GM19238 (cell line): ENCODE data around the gene SULT2B1.
A peak's percentile ranks its signal among the peaks of the same experiment; 100 is the strongest.
"Not testable (repeated sequence)": the region's sequence is repeated elsewhere in the genome, so short reads cannot be mapped to it uniquely, and the experiment has no call there.

ENCODE experiments used
- DNase-seq: peaks from one replicate; pipeline ENCODE4 v3.0.0; 2011; ENCODE audit warnings: low spot score; ENCODE audit not compliant: insufficient read length

The SULT2B1 gene

DNA sequence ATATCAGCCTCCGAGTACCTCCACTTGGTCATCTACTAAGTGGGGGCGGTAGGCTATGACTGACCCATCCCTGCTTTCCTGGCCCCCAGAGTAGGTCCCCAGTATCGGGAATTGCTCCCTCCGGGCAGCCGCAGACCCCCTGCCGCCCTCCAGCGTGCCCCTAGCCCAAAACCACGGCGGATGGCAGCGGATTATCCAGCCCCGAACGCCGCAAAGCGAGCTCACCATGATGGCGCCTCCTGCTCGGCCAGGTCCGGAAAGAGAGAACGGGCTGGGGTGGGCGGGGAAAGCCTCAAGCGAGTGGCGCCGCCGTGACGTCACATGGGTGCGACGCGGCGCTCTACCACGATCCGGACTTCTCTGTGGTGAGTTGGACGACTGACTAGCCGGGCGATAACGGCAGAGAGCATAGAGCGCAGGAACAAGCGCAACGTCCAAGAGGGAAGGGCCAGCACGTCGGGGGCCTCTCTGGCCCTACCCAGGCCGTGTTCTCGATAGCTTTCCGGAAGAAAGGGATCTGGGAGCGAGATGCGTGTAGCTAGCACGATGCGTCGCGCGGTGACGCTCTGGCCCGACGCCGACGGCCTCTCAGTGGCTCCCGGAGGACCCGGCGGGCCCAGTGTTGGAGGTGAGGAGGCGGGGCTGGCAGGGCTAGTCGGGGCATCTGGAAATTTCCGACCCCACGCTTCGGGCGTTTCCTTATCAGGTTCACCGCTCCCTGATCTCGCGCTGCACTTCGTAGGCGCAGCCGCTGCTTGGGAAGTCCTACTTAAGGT is 67.1 kb downstream of the SULT2B1 start, which contains the start of the genes RPL18 and SPHK2:
Gene RPL18 (minus strand): TSS at position 263 of the 776 bp plus-strand sequence. CDS start 35 bp downstream, at position 228.
Gene SPHK2 (plus strand): TSS at position 591 of the 776 bp plus-strand sequence. CDS start 1,009 bp downstream, outside the sequence.
- DNase-seq: peak; percentile 98

DNA sequence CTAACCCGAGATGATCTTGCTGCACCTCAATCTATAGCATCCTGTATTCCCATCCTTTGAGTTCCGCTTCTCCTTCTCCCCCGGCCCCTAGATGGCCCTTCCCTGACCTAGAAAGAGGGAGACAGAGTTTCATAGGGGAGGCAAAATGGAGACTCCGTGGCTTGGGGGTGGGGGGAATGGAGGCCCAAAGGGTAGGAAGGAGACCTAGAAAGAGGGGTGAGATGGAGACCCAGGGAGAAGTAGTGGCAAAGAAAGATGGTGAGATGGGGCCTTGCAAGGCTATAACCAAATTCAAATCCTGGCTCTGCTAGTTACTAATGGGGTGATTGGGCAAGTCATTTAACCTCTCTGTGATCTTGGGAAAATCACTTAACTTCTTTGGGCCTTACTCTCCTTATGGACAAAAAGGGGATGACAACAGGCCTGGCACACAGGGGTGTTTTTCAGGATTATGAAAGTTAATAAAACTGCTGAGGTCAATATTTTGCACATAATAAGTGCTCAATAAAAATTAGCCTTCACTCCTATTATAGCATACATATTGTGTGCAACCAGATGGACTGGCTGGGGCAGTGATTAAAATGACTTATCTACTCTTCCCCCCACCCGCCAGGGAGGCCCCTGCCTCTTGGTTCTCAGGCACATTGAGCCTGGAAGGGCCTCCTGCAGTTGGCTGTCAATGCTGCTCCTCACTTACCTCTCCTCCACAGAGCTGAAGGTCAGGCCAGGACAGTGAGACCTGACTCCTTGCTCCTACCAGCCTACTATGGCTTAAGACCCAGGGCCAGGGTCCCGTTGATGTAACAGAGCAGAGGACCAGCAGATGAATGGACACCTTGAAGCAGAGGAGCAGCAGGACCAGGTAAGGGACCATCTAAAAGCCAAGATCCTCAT is 68.0 kb downstream of the SULT2B1 start:
- DNase-seq: no peak

DNA sequence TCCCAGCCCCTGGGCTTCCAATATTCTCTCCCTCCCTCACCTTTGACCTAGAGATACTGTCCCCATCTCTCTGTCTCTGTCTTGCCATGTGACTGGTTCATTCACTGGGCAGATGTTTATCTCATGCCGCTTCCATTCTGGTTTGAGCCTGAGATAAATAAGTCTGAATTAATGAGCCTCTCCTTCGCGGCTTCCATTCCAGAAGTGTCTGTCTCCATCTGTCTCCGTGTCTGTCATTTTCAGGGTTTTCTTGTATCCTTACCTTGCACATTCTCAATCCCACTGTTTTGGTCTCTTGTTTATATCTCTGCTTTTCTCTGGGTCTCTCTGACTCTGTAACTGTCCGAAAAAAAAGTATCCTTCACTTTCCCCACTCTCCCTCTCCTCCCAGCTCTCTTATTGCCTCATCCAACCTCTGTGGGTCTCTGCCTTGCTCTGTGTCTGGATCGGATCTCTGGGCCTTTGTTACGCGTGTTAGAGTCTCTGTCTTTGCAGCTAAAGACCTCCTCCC is 71.6 kb downstream of the SULT2B1 start:
- DNase-seq: no peak

DNA sequence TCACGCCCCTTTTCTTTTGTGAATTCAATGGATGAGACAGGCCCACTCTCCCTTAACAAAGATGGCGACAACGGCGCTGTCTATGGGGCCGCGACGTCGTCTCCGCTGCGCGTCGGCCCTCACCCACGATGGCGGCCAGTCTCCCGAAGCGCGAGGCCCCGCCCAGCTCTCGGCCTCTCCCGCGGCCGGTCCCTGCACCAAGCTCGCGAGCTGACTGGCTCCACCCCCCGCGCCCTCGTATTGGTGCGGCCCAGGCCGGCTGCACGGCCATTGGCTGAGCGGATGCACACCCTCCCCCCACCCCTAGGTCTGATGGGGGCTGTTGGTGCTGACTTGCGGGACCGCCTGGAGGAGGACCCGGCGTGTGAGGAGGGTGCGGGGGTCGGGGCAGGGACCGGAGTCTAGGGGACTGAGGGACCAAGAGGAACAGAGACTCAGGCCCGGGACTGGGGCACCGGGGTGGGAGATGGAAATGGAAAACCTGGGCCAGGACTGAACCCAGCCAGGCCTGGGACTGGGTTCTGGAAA is 72.2 kb downstream of the SULT2B1 start:
- DNase-seq: peak; percentile 97

DNA sequence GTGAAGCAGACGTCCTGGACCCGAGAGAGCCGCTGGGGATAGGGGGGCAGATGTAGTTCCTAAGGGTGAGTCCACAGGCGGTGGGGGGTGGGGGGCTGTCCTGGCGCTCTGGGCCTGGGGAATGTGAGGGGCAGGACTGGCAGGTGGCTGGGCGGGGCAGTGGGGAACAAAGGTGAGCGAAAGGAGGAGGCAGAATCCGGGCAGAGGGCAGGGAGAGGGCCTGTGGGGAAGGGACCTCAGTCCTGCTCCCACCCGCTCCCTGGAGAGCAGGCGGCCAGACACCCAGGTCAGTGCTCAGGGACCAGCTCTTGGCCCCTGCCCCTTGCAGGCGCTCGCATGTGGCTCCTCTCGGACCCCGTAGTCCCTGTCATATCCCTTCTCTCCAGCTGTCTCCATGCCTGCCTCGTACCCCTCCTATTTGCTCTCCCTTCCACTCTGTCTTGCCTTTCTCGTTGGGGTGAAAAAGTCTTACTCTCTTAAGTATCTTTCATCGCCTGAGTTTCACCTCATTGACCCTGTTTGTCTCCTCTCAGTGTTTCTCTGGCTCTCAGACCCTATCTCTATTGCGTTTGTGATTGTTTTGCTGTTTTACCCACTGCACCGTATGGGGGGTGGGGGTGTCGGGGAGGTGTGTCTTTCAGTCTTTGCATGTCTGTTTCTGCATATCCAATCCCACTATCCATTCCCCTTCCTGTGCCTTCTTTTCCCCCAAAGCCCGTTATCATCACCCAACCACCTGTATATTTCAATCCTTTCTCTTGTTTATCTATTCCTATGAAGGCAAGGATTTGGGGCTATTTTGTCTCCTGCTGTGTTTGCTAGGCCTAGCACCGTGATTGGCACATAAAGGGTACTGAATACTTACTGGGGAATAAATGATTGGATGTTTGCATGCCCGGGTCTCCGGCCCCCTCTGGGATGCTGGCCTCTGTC is 73.1 kb downstream of the SULT2B1 start:
- DNase-seq: no peak

DNA sequence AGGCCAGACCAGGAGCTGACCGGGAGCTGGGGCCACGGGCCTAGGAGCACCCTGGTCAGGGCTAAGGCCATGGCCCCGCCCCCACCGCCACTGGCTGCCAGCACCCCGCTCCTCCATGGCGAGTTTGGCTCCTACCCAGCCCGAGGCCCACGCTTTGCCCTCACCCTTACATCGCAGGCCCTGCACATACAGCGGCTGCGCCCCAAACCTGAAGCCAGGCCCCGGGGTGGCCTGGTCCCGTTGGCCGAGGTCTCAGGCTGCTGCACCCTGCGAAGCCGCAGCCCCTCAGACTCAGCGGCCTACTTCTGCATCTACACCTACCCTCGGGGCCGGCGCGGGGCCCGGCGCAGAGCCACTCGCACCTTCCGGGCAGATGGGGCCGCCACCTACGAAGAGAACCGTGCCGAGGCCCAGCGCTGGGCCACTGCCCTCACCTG is 73.9 kb downstream of the SULT2B1 start:
- no peak for DNase-seq

DNA sequence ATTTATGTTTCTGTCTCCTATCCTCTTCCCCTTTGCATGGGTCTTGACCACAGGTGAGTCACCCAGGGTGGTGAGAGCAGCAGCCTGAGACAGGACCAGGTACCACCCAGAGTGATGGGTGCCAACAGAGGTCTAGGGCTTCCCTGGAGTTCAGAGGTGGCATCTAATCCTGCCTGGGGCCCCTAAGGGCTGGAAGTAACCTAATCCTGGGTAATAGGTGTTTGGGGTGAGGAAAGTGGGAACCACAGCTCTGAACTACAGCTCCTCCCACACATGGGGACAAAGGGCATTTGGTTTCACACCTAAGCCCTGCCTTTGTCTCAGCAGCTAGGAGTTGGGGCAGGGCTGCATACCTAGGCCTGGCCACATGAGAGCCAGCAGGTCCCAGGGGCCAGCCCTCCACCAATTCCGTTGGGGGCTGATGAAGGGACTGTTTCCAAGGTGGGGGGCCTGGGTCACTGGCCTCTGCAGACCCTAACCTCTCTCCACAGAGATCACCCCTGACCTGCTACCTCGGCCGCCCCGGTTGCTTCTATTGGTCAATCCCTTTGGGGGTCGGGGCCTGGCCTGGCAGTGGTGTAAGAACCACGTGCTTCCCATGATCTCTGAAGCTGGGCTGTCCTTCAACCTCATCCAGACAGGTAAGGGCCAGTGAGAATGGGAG is 75.4 kb downstream of the SULT2B1 start:
- no peak for DNase-seq

DNA sequence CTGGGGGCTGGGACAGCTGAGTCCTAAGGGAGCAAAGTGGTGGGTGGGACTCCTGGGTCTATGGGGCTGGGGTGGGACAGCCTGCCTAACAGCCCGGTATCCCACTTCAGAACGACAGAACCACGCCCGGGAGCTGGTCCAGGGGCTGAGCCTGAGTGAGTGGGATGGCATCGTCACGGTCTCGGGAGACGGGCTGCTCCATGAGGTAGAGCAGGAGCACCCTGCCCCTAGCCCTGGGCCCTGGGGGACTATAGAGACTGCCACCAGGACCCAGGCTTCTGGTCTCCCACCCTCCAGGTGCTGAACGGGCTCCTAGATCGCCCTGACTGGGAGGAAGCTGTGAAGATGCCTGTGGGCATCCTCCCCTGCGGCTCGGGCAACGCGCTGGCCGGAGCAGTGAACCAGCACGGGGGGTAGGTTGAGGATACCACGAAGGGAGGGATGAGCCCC is 75.9 kb downstream of the SULT2B1 start:
- no peak for DNase-seq

DNA sequence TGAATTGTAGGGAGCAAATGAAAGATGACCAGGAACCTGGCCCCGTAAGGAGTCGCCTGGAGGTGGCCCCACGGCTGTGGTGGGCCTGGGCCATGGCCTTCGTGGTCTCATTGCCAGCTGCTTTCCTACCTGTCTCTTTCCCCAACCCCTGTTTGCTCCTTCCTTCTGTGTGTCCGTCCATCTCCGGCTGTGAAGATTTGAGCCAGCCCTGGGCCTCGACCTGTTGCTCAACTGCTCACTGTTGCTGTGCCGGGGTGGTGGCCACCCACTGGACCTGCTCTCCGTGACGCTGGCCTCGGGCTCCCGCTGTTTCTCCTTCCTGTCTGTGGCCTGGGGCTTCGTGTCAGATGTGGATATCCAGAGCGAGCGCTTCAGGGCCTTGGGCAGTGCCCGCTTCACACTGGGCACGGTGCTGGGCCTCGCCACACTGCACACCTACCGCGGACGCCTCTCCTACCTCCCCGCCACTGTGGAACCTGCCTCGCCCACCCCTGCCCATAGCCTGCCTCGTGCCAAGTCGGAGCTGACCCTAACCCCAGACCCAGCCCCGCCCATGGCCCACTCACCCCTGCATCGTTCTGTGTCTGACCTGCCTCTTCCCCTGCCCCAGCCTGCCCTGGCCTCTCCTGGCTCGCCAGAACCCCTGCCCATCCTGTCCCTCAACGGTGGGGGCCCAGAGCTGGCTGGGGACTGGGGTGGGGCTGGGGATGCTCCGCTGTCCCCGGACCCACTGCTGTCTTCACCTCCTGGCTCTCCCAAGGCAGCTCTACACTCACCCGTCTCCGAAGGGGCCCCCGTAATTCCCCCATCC is 76.7 kb downstream of the SULT2B1 start:
- DNase-seq: no peak

DNA sequence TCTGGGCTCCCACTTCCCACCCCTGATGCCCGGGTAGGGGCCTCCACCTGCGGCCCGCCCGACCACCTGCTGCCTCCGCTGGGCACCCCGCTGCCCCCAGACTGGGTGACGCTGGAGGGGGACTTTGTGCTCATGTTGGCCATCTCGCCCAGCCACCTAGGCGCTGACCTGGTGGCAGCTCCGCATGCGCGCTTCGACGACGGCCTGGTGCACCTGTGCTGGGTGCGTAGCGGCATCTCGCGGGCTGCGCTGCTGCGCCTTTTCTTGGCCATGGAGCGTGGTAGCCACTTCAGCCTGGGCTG is 77.3 kb downstream of the SULT2B1 start:
- DNase-seq: no peak

DNA sequence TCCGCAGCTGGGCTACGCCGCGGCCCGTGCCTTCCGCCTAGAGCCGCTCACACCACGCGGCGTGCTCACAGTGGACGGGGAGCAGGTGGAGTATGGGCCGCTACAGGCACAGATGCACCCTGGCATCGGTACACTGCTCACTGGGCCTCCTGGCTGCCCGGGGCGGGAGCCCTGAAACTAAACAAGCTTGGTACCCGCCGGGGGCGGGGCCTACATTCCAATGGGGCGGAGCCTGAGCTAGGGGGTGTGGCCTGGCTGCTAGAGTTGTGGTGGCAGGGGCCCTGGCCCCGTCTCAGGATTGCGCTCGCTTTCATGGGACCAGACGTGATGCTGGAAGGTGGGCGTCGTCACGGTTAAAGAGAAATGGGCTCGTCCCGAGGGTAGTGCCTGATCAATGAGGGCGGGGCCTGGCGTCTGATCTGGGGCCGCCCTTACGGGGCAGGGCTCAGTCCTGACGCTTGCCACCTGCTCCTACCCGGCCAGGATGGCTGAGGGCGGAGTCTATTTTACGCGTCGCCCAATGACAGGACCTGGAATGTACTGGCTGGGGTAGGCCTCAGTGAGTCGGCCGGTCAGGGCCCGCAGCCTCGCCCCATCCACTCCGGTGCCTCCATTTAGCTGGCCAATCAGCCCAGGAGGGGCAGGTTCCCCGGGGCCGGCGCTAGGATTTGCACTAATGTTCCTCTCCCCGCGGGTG is 77.8 kb downstream of the SULT2B1 start:
- no peak for DNase-seq

DNA sequence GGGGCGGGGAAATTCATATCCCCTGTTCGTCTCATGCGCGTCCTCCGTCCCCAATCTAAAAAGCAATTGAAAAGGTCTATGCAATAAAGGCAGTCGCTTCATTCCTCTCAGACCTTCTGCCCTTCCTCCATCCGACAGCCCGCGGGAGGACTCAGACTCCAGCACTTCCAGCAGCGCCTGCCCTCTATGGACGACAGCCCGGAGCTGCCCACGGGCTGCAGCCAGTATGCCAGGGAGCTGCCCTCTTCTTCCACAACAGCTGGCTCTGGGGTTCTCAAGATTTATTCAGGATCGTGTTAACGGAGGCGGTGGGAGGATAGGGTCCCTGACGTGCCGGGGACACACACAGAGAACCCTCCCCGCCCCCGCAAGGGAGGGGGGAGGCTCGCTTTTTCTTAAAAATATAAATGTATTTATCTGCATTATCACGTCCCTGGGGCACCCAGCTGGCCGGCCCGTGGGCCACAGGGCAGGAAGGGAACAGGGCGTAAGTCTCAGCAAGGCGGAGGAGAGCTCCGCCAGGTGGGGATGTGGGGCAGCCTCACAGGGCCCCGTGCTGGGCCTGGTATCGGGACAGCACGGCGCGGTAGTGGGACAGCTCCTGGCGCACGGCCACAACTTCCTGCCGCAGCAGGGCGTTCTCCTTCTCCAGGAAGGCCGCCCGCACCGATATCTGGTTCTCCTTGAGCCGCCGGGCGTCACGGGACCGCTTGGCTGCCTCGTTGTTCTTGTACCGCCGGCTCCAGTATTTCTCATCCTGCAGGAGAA is 78.5 kb downstream of the SULT2B1 start:
- DNase-seq: no peak

DNA sequence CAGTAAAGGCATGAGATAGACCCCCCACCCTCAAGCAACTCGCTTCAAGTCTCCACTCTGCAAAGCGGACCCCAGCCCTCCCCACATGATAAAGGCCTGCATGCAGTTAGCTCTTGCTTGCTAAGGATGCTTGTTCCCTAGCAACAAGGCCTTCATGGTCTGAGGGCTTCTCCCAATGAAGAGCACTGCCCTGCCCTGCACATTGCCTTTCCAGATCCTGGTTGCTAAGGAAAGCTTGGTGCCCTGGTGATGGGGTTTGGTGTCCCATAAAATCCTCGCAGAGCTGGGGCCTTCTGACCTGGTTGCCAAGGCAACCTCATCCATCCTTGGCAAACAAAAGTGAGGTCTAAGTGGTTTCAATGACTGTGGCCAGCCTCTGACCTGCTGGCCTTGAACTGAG is 79.3 kb downstream of the SULT2B1 start:
- no peak for DNase-seq

DNA sequence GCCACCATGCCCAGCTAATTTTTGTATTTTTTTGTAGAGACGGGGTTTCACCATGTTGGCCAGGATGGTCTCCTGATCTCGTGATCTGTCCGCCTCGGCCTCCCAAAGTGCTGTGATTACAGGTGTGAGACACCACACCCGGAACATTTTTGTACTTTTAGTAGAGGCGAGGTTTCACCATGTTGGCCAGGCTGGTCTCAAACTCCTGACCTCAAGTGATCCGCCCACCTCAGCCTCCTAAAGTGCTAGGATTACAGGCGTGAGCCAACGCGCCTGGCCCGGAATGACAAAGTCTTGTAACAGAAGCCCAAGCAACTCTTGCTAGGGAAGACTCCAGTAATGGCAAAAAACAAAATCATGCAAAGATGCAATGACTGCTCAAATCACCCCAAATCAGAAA is 80.3 kb downstream of the SULT2B1 start:
- not testable (repeated sequence) for DNase-seq

DNA sequence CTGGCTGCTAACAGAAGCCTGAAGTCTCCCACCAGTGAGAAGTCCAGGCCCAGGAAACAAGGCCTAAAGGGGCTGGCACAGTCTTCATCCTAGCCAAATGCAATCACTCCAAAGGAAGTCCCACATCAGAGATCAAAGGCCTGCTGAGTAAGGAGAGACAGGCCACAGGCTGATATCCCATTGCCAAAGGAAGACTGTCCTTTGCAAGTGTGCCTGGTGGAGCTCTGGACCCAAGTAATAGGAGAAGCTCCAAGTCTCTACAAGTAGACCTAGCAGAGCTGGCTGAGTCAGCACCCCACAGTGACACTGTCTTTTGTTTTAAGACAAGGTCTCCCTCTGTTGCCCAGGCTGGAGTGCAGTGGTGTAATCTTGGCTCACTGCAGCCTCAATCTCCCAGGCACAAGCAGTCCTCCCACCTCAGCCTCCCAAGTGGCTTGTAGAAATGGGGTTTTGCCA is 80.7 kb downstream of the SULT2B1 start:
- no peak for DNase-seq

DNA sequence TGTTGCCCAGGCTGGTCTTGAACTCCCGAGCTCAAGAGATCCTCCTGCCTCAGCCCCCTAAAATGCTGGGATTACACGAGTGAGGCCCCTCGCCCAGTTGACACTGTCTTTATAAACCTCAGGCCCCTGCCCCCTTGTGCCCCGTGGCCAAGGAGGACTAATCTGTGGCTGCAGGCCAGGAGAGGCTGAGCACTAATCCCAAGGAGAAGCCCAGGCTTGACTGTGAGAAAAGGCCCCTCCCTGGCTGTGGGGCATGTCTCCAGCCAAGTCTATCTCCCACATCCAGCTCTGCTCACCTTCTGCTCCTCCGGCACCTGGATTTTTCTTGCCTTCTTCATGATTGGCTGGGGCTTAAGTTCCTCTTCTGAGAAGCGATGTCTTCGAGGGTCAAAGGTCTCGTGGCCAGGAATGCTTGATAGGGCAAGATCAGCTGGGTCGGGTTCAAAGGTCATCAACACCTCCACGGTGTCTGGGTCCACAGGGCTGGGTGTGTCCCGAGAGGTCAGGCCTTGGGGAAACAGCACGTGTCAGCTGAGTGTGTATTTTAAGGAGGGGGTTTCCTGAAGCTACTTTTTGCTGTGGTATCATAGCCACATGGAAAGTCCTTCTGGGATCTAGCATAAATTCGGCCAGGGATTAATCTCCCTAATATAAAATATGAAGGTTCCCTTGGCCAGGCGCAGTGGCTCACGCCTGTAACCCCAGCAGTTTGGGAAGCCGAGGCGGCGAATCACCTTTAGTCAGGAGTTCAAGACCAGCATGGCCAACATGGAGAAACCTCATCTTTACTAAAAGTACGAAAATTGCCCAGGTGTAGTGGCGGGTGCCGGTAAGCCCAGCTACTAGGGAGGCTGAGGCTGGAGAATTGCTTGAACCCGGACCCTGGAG is 81.4 kb downstream of the SULT2B1 start:
- no peak for DNase-seq

DNA sequence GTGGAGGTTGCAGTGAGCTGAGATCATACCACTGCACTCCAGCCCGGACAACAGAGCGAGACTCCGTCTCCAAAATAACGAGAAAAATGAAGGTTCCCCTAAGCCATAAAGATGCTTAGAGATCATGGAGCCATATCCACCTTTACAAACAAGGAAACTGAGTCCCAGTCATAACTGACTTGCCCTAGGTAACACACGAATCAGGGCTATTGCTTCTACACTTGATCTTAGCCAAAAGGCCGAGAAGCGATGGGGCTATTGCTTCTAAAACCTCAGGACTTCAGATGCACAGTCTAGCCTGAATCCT is 82.0 kb downstream of the SULT2B1 start:
- no peak for DNase-seq
